ENCODE measurements around the gene HMG20B.

GRCh38 chr19:3534375-3535234 is 38.1 kb upstream of the HMG20B start:
- TF ChIP-seq, protein P1, sequence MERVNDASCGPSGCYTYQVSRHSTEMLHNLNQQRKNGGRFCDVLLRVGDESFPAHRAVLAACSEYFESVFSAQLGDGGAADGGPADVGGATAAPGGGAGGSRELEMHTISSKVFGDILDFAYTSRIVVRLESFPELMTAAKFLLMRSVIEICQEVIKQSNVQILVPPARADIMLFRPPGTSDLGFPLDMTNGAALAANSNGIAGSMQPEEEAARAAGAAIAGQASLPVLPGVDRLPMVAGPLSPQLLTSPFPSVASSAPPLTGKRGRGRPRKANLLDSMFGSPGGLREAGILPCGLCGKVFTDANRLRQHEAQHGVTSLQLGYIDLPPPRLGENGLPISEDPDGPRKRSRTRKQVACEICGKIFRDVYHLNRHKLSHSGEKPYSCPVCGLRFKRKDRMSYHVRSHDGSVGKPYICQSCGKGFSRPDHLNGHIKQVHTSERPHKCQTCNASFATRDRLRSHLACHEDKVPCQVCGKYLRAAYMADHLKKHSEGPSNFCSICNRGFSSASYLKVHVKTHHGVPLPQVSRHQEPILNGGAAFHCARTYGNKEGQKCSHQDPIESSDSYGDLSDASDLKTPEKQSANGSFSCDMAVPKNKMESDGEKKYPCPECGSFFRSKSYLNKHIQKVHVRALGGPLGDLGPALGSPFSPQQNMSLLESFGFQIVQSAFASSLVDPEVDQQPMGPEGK (CRISPR knock-in tag; IDR thresholded peaks at IDR 0.05; ENCODE audit: borderline replicate concordance): no peak
- TF ChIP-seq PPARA (CRISPR knock-in tag; IDR thresholded peaks at IDR 0.05; ENCODE audit: borderline replicate concordance) (no peak), ZFP3 (CRISPR knock-in tag; IDR thresholded peaks at IDR 0.05) (no peak), OSR1 (CRISPR knock-in tag; IDR thresholded peaks at IDR 0.05) (no peak), CREB5 (CRISPR knock-in tag; IDR thresholded peaks at IDR 0.05; ENCODE audit: low read depth) (no peak), ARNTL (CRISPR knock-in tag; IDR thresholded peaks at IDR 0.05; ENCODE audit: borderline replicate concordance, low read depth) (no peak), ISL1 (CRISPR knock-in tag; IDR thresholded peaks at IDR 0.05) (no peak)

Measured in SK-N-SH treated with all-trans-retinoic acid at 6 μM for 48 hours (cell line).